Osteocyte (in vitro differentiated cells): ENCODE measurements around the gene GPR152. TPM values are rescaled to one million over a fixed set of nuclear protein-coding genes. Genes with fewer than 3 reads are reported as not detected.
"Not testable (repeated sequence)": the region's sequence is repeated elsewhere in the genome, so short reads cannot be mapped to it uniquely, and the experiment has no call there.

Experiments used
- DNase-seq: peaks from one replicate; pipeline ENCODE4 v3.0.0; 2021; ENCODE audit warnings: mixed read lengths; ENCODE audit not compliant: unreplicated experiment; ENCODE audit errors: extremely low spot score
- H3K27ac Mint-ChIP-seq: one replicate; pipeline ENCODE4 v1.8.0; 2021; ENCODE audit warnings: mild to moderate bottlenecking, mixed read lengths; ENCODE audit not compliant: unreplicated experiment
- H3K27me3 Mint-ChIP-seq: one replicate; pipeline ENCODE4 v1.8.0; 2021; ENCODE audit warnings: mixed read lengths; ENCODE audit not compliant: unreplicated experiment
- H3K36me3 Mint-ChIP-seq: one replicate; pipeline ENCODE4 v1.8.0; 2021; ENCODE audit warnings: mixed read lengths; ENCODE audit not compliant: unreplicated experiment
- H3K4me1 Mint-ChIP-seq: one replicate; pipeline ENCODE4 v1.8.0; 2021; ENCODE audit warnings: mixed read lengths; ENCODE audit not compliant: unreplicated experiment
- H3K4me3 Mint-ChIP-seq: one replicate; pipeline ENCODE4 v1.8.0; 2021; ENCODE audit warnings: mild to moderate bottlenecking, moderate library complexity, mixed read lengths; ENCODE audit not compliant: unreplicated experiment
- H3K9me3 Mint-ChIP-seq: one replicate; pipeline ENCODE4 v1.8.0; 2021; ENCODE audit warnings: mixed read lengths; ENCODE audit not compliant: unreplicated experiment
- total RNA-seq: library from RNA; stranded (reverse); gene quantifications from 2 replicates; pipeline ENCODE4 v1.2.1, GENCODE V29; 2021
- TF ChIP-seq, protein P1 (sequence below): fragments of 200-600 bp; sonication (generic); IDR thresholded peaks from 2 replicates; pipeline ENCODE4 v1.5.0; 2021; ENCODE audit warnings: antibody characterized with exemption, mild to moderate bottlenecking, moderate library complexity

GPR152 gene
- total RNA-seq, 1 donor from 2014 or later: not detected

DNA sequence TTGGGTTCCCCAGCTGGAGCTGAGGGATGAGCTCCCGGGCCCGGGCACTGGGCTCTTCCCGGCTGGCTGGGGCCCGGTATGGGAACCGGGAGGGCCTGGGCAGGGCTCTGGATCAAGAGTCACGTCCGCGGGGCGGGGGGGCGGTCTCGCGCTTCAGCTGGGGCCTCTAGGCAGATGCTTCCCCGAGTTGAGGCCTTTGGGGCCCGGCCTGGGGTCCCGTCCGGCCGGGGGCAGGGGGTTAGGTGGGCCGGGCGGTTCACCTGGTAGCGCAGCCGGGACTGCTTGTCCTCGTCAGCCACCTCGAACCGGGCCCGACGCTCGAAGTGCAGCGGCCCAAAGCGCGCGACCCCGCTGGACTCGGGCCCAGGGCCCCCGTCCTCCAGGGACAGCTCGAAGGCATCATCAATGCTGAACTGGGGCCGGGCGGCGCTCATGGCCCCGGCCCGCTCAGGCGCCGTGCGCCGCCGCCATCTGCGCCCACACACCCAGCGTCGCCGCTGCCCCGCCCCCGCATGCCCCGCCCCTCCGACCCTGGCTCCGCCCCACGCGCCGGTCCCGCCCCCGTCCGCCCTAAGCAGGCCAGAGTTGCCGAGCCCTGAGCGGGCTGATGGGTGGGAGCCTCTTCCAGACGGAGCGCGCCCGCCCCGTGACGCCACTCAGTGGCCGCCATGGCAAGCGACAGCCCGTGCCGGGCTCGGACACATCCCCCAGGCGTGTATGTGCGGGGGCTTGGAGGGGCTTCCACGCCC lies 16.4 kb upstream of the GPR152 start, which contains the start of gene TMEM134:
Gene TMEM134 (minus strand): TSS at position 493 of the 749 bp plus-strand sequence. CDS start 59 bp downstream, at position 434.
- TF ChIP-seq, protein P1, sequence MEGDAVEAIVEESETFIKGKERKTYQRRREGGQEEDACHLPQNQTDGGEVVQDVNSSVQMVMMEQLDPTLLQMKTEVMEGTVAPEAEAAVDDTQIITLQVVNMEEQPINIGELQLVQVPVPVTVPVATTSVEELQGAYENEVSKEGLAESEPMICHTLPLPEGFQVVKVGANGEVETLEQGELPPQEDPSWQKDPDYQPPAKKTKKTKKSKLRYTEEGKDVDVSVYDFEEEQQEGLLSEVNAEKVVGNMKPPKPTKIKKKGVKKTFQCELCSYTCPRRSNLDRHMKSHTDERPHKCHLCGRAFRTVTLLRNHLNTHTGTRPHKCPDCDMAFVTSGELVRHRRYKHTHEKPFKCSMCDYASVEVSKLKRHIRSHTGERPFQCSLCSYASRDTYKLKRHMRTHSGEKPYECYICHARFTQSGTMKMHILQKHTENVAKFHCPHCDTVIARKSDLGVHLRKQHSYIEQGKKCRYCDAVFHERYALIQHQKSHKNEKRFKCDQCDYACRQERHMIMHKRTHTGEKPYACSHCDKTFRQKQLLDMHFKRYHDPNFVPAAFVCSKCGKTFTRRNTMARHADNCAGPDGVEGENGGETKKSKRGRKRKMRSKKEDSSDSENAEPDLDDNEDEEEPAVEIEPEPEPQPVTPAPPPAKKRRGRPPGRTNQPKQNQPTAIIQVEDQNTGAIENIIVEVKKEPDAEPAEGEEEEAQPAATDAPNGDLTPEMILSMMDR: peak; percentile 47
- Mint-ChIP-seq H3K4me3 (peak within 1 kb of the TSS; percentile 80), H3K27ac (peak within 1 kb of the TSS; percentile 73), H3K9me3 (no peaks in the 10 kb centered on the region), H3K36me3 (no peaks in the 10 kb centered on the region), H3K4me1 (peaks cover 32% of the 10 kb centered on the region), H3K27me3 (no peaks in the 10 kb centered on the region)
- DNase-seq: peak; percentile 98

DNA sequence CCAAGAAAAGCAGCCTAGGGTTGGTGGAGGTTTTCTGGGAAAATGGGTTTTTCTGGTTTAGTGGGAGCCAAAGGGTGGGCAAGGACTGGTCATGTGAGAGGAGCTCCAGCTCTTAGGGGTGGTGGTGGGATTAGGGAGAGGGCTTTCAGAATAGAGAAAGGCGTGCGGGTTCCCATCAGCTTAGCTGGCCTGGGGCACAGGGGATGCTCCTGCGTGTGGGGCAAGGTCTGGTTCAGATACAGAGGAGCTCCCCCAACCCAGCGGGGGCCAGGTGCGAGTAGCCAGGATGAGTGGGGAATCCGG lies 15.9 kb upstream of the GPR152 start:
- no peaks in the 10 kb centered on the region for H3K36me3 Mint-ChIP-seq
- peaks cover 33% of the 10 kb centered on the region for H3K4me1 Mint-ChIP-seq
- peak overlapping the region; percentile 57 for H3K27ac Mint-ChIP-seq
- no peaks in the 10 kb centered on the region for H3K9me3 Mint-ChIP-seq
- DNase-seq: no peak
- H3K27me3 Mint-ChIP-seq: no peaks in the 10 kb centered on the region
- TF ChIP-seq, protein P1: no peak
- peak overlapping the region; percentile 80 for H3K4me3 Mint-ChIP-seq

DNA sequence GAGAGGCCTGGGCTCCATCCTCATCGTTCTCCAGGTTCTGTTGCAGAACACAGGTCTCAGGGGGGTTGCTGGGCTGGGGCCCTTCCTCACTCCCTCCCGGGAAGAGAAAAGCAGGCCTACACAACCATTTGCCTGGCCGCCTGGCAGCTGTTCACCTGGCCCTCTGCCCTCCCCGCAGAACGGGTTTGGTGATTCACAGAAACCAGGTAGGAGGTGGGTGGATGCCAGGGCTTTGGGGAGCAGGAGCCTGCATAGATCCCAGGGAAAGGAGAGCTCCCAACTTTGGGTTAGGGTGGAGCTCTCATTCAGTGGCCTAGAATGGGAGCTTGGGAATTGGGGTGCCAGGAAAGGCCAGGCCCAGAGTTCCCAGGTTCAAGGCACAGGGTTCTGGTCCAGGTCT lies 15.5 kb upstream of the GPR152 start:
- DNase-seq: no peak
- Mint-ChIP-seq H3K4me3 (peak overlapping the region; percentile 80), H3K27me3 (no peaks in the 10 kb centered on the region), H3K36me3 (no peaks in the 10 kb centered on the region), H3K27ac (peak overlapping the region; percentile 57), H3K9me3 (no peaks in the 10 kb centered on the region), H3K4me1 (peaks cover 33% of the 10 kb centered on the region)
- TF ChIP-seq, protein P1: no peak

DNA sequence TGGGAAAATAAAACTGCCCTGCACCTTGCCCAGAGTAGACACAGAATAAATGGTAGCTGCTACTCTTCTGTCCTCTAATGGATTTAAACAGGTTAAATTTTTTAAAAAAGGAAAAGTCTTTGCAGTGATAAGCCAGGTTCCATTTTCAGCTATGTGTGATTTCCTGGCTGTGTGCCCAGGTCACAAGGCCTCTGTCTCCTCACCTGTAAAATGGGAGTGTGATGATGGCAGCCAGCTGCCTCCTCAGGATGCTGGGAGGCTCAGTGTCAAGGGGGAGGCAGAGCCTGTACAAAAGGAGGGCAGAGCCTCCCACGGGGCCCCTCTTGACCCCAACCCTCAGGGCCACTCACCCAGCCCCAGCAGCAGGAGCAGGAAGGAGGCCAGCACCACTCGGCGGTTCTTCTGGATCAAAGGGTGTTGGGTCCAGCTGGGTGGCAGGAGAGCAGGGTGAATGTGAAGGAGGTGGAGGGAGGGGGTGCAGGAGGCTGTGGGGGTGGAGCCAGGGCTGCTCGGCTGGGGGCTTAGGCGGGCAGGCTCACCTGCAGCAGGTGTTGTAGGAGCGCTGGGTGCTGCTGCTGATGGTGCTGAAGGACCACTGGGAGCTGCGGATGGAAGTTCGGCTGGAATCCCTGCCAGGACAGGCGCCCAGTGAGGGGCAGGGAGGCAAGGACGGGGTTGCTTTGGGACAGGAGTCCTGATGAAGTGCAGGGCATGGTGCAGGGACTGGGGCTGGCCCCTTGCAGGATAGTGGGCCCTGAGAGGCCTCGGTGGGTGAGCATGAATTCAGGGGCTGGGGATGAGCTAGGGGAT lies 14.6 kb upstream of the GPR152 start:
- TF ChIP-seq, protein P1: no peak
- H3K9me3 Mint-ChIP-seq: no peaks in the 10 kb centered on the region
- no peak overlapping the region for H3K27ac Mint-ChIP-seq
- no peaks in the 10 kb centered on the region for H3K36me3 Mint-ChIP-seq
- H3K27me3 Mint-ChIP-seq: no peaks in the 10 kb centered on the region
- H3K4me3 Mint-ChIP-seq: peak overlapping the region; percentile 80
- no peak for DNase-seq
- peaks cover 33% of the 10 kb centered on the region for H3K4me1 Mint-ChIP-seq

DNA sequence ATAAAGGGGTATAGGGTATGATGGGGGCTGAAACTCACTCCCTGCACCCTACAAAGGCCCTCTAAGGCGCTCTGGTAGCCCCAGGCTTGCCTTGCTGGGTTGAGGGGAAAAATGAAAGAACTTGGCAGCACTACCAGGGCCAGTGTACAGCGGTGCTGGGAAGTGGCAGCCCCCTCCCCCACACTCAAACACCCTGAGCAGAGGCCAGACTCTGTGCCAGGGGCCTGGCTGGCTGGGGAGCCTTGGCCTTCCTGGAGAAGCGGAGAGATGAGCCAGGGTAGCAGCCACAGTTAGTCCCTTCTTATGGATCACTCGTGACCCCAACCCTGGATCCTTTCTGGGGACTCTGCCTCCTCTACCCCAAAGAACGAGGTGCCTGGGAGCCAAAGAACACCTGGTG lies 13.8 kb upstream of the GPR152 start:
- Mint-ChIP-seq H3K9me3 (no peaks in the 10 kb centered on the region), H3K4me3 (no peak overlapping the region), H3K27me3 (no peaks in the 10 kb centered on the region), H3K27ac (no peak overlapping the region), H3K4me1 (peaks cover 33% of the 10 kb centered on the region), H3K36me3 (no peaks in the 10 kb centered on the region)
- DNase-seq: no peak
- TF ChIP-seq, protein P1: no peak

DNA sequence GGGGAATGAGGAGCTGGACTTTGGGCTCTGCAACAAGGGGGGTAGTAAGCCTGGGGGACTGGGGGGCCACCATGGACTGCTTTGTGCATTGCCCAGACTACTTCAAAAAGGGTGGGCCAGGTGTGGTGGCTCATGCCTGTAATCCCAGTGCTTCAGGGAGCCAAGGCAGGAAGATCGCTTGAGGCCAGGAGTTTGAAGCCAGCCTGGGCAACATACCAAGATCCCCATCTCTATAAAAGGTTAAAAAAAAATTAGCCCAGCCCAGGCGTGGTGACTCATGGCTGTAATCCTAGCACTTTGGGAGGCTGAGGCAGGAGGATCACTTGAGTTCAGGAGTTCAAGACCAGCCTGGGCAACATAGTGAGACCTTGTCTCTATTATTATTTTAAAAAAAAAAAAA lies 13.0 kb upstream of the GPR152 start:
- not testable (repeated sequence) for H3K27me3 Mint-ChIP-seq, H3K9me3 Mint-ChIP-seq, DNase-seq, H3K36me3 Mint-ChIP-seq
- H3K4me3 Mint-ChIP-seq: peak overlapping the region; percentile 80
- peak overlapping the region; percentile 76 for H3K27ac Mint-ChIP-seq
- H3K4me1 Mint-ChIP-seq: peaks cover 33% of the 10 kb centered on the region
